ENCODE data around the gene RBM8A. TPM values are rescaled to one million over a fixed set of nuclear protein-coding genes. Genes with fewer than 3 reads are reported as not detected.

The RBM8A gene
- total RNA-seq, 1 experiment from 2014 or later = 285 TPM

Other genes with a start within 250 kb of the RBM8A start
- gene PDZK1, start 220.1 kb downstream of the RBM8A start, total RNA-seq (2014; rRNA removed; shearing (Covaris generic)) = 2.1 TPM in 1 of 2 replicates, not detected in the other
- 0.18 TPM in 1 of 2 replicates, not detected in the other for gene CD160, start 208.0 kb downstream of the RBM8A start, total RNA-seq (2014; rRNA removed; shearing (Covaris generic))
- gene RNF115, start 103.4 kb downstream of the RBM8A start, total RNA-seq (2014; rRNA removed; shearing (Covaris generic)) = 17.5 and 23.8 TPM in 2 replicates
- 56.2 and 78.6 TPM in 2 replicates for gene POLR3C, start 103.3 kb downstream of the RBM8A start, total RNA-seq (2014; rRNA removed; shearing (Covaris generic))
- 4.2 and 7.0 TPM in 2 replicates for gene NUDT17, start 81.9 kb downstream of the RBM8A start, total RNA-seq (2014; rRNA removed; shearing (Covaris generic))
- 7.5 and 15.7 TPM in 2 replicates for gene PIAS3, start 68.4 kb downstream of the RBM8A start, total RNA-seq (2014; rRNA removed; shearing (Covaris generic))
- not detected in 2 replicates for gene ANKRD35, start 41.6 kb downstream of the RBM8A start, total RNA-seq (2014; rRNA removed; shearing (Covaris generic))
- 1.6 and 2.6 TPM in 2 replicates for gene ITGA10, start 17.4 kb downstream of the RBM8A start, total RNA-seq (2014; rRNA removed; shearing (Covaris generic))
- 29.4 and 30.4 TPM in 2 replicates for gene PEX11B, start 8.8 kb downstream of the RBM8A start, total RNA-seq (2014; rRNA removed; shearing (Covaris generic))
- 24.3 and 34.1 TPM in 2 replicates for gene LIX1L, start 30.5 kb upstream of the RBM8A start, total RNA-seq (2014; rRNA removed; shearing (Covaris generic))
- 0.13 TPM in 1 of 2 replicates, not detected in the other for gene ANKRD34A, start 37.1 kb upstream of the RBM8A start, total RNA-seq (2014; rRNA removed; shearing (Covaris generic))
- gene POLR3GL, start 37.2 kb upstream of the RBM8A start, total RNA-seq (2014; rRNA removed; shearing (Covaris generic)) = 13.9 and 22.8 TPM in 2 replicates
- gene TXNIP, start 69.1 kb upstream of the RBM8A start, total RNA-seq (2014; rRNA removed; shearing (Covaris generic)) = 57.4 and 82.5 TPM in 2 replicates
- gene HJV, start 94.3 kb upstream of the RBM8A start, total RNA-seq (2014; rRNA removed; shearing (Covaris generic)) = not detected in 2 replicates
- gene NBPF10, start 217.3 kb upstream of the RBM8A start, total RNA-seq (2014; rRNA removed; shearing (Covaris generic)) = 1.2 and 2.1 TPM in 2 replicates

Measured in SJSA1 (cell line).